Left kidney (tissue), 2 donors: ENCODE data around the gene NDUFA8. TPM values are rescaled to one million over a fixed set of nuclear protein-coding genes. Genes with fewer than 3 reads are reported as not detected.

Experiments used
- DNase-seq: peaks from one replicate; pipeline ENCODE4 v3.0.0-alpha.2; 2013
- polyA plus RNA-seq: library from polyadenylated mRNA; unstranded; fragments of 120-200 nt; gene quantifications from one replicate; pipeline ENCODE4 v1.2.1, GENCODE V29; 2013; ENCODE audit not compliant: insufficient read length

Gene NDUFA8
- polyA plus RNA-seq, 1 donor = 70.9 TPM

- DNase-seq = no peak
Measured at GRCh38 chr9:122186777-122187470, 27.3 kb upstream of the NDUFA8 start.

- DNase-seq = no peak
Measured at GRCh38 chr9:122186301-122186700, 26.7 kb upstream of the NDUFA8 start.

DNA sequence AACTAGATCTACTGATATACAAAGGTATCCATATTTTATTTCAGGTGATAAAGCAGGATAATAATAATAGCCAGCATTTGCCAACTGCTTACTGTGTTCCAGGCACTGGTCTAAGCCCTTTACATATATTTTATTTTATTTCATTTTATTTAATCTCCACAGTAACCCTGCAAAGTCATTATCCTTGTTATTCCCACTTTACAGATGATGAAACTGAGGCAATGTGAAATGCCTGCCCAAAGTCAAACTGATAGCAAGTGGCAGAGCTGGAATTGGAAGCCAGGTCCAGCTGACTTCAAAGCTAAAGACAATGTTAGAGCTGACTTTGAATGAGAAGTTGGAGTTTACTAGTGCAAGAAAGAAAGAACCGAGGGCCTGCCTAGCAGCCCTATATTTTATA, 25.0 kb upstream of the NDUFA8 start:
- DNase-seq = no peak

- no peak for DNase-seq
Measured at GRCh38 chr9:122183501-122183900, 23.9 kb upstream of the NDUFA8 start.

DNA sequence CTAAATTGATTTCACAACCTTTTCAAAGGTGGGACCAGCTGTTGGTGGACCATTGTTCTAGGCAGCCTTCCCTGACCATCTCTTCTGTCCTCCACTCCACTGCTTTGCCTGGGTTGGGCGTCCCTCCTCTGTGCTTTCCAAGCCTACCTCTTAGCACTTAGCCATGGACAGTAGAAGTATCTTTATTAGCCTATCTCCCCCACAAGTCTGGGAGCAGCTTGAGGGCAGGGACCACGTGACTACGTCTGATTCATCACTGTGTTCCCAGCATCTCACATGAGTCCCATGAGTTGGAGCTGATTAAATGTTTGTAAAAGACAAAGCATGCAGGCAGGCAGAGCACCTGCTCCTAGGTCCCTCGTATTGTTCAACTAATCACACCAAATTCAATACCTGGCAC, 21.1 kb upstream of the NDUFA8 start:
- DNase-seq = no peak

DNA sequence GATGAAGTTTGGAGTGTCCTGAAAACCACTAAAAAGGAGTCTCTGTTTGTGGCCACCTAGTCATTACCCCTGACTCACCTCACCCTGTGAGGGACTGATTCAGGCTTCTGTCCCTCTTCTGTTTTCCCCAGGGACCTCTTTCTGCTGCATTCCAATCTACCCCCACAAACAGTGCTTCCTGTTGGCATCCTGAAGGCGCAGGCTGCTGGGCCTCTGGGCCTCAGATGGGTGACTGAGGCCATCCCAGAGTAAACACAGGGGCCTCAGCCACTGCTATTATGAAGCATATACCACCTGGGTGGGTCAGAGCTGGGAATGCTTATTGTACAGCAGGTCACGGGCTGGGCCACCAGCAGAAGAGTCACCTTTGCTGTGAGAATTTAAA, 20.1 kb upstream of the NDUFA8 start:
- DNase-seq = no peak

- DNase-seq = no peak
Measured at GRCh38 chr9:122179054-122179689, 19.6 kb upstream of the NDUFA8 start.

- DNase-seq = no peak
Measured at GRCh38 chr9:122176916-122177315, 17.3 kb upstream of the NDUFA8 start.

- no peak for DNase-seq
Measured at GRCh38 chr9:122173670-122174069, 14.1 kb upstream of the NDUFA8 start.

- no peak for DNase-seq
Measured at GRCh38 chr9:122172131-122172530, 12.6 kb upstream of the NDUFA8 start.

DNA sequence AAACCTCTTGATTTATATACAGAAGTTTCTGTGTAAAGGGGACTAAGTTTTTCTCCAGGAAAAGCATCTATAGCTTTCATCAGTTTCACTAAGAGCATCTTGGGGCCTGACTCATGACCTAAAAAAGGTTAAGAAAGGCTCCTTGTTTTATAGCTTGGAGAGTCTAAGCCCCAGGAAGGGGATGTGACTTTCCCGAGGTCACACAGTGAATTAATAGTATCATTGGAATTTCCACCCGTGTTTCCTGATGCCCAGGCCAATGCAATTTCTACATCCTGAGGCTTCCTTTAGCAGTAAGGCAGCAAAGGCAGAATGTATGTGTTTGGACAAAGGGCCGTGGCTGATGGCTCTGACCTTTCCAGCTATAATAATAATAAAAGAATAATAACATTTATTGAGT, 8.8 kb upstream of the NDUFA8 start:
- no peak for DNase-seq

DNA sequence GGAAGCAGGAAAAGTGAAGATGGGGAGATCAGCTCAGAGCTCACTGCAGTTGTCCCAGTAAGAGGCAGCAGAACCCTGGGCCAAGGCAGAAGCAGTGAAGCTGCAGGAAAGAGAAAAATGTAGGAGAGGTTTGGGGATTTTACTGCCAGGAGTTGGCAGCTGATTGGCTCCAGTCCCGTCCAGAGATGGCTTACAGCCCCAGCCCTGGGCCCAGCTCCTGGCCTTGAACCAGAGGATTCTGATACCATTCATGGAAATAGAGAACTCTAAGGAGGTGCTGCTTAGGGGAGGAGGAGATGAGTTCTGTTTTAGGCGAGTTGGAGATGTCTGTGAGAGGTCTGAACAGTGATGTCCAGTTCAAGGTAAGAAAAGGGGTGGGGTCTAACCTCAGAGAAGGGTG, 4.7 kb upstream of the NDUFA8 start:
- no peak for DNase-seq

DNA sequence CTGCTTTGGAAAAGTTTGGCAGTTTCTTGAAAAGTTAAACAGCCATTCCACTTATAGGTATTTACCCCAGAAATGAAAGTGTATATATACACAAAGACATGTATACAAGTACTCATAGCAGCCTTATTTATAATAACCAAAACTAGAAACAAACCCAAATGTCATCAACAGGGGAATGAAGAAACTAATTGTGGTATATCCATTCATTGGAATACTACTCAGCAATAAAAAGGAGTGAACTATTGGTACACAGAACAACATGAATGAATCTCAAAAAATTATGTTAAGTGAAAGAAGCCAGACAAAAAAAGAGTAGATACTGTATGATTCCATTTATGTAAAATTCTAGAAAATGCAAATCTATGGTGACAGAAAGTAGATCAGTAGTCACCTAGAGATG, 2.8 kb upstream of the NDUFA8 start:
- DNase-seq = no peak

DNA sequence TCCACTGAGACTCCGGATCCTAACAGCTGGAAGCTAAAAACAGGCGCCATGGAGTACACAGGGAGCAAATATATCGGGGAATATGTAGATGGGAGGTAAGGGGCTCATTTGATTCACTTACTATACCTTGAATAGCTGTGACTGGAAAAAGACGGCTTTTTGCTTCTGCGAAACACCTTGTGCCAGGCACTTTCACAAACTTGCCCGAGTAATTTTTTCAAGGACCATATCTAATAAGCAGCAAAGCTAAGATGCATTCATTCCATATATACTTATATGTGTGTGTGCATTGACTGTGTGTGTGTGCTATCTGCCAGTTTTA, 307 bp upstream of the NDUFA8 start:
- no peak for DNase-seq

- no peak for DNase-seq
Measured at GRCh38 chr9:122158202-122158601, 1.4 kb downstream of the NDUFA8 start.

- no peak for DNase-seq
Measured at GRCh38 chr9:122155796-122156195, 3.8 kb downstream of the NDUFA8 start.

DNA sequence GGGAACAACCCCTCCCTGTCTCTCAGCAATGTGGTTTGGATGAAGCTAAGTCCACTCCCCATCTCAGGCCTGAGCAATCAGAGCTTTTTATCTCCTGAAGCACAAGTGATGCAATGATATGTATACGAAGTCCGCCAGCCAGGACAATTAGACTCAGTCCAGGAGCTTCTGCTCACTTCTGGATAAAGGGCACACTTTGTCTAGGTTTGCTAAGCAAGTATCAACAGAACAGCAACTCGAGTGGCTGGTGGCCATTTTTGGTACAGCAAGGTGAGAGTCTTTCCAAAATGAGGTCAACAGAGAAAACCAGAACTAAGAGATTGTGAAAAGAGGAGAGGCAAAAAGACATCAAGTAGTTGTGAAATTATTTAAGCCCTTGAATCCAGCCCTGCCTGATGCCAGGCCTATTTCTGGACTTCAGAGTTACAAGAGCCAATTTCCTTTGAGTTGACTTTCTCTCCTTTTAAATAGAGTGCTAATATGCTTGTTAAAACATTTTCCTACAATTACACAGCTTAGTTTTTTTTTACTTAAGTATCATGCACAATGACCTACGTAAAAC, 8.2 kb downstream of the NDUFA8 start:
- no peak for DNase-seq

GRCh38 chr9:122145592-122145863, 14.1 kb downstream of the NDUFA8 start:
- DNase-seq = no peak

GRCh38 chr9:122144836-122145591, 14.6 kb downstream of the NDUFA8 start:
- DNase-seq = no peak

GRCh38 chr9:122143876-122144405, 15.6 kb downstream of the NDUFA8 start:
- DNase-seq = no peak

- no peak for DNase-seq
Measured at GRCh38 chr9:122143296-122143695, 16.3 kb downstream of the NDUFA8 start.

DNA sequence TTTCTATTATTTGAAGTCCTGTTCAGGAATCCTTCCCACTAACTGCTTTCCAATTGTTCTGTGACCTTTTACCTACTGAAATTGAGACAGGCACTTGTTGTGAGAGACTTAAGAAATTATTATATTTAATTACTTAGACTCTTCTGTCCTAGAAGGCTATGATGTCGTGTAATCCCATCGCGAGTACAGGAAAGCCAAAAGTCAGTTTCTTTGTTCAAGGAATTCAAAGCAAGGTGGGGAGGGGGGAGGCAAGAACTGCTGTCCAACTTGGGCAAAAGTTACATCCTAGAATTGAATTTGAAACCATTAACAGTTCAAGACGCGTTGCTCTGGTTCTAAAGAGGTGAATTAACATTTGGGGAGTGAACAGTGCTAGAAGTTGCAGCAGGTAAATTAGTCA, 17.9 kb downstream of the NDUFA8 start:
- no peak for DNase-seq
